Loucy (cell line): Measurements from ENCODE around the gene SHC3.

Experiments
- H2AFZ ChIP-seq: fragments of 200-600 bp; sonication (generic); 2 replicates; pipeline ENCODE4 v1.6.0; 2016; ENCODE audit warnings: antibody characterized with exemption, mild to moderate bottlenecking, low read length, moderate library complexity
- H3F3A ChIP-seq: fragments of 200-600 bp; 2 replicates; pipeline ENCODE4 v1.6.0; 2016; ENCODE audit warnings: antibody characterized with exemption, low read depth, mild to moderate bottlenecking
- H3K27me3 ChIP-seq: fragments of 200-600 bp; sonication (generic); 2 replicates; pipeline ENCODE4 v1.6.1; 2014; ENCODE audit warnings: low read length, mild to moderate bottlenecking; ENCODE audit not compliant: insufficient read depth, poor library complexity, severe bottlenecking
- H3K36me3 ChIP-seq: fragments of 200-600 bp; sonication (generic); 2 replicates; pipeline ENCODE4 v1.6.1; 2016; ENCODE audit warnings: low read length; ENCODE audit not compliant: insufficient read depth
- H3K4me1 ChIP-seq: fragments of 200-600 bp; sonication (generic); 2 replicates; pipeline ENCODE4 v1.5.1; 2014; ENCODE audit warnings: low read length, mild to moderate bottlenecking; ENCODE audit not compliant: insufficient read depth, poor library complexity, severe bottlenecking
- H3K4me2 ChIP-seq: fragments of 200-600 bp; sonication (generic); 2 replicates; pipeline ENCODE4 v1.6.0; 2014; ENCODE audit warnings: antibody characterized with exemption, low read length, low read depth, mild to moderate bottlenecking; ENCODE audit not compliant: poor library complexity, severe bottlenecking
- H3K4me3 ChIP-seq: fragments of 200-600 bp; sonication (generic); 2 replicates; pipeline ENCODE4 v1.5.1; 2014; ENCODE audit warnings: low read length, mild to moderate bottlenecking, mixed read lengths; ENCODE audit not compliant: poor library complexity, severe bottlenecking
- H3K79me2 ChIP-seq: fragments of 200-600 bp; sonication (generic); 2 replicates; pipeline ENCODE4 v1.6.1; 2014; ENCODE audit warnings: low read length; ENCODE audit not compliant: insufficient read depth
- H3K9ac ChIP-seq: fragments of 200-600 bp; sonication (generic); 2 replicates; pipeline ENCODE4 v1.6.0; 2014; ENCODE audit warnings: mild to moderate bottlenecking, low read depth, low read length, moderate library complexity; ENCODE audit not compliant: poor library complexity, severe bottlenecking
- H3K9me2 ChIP-seq: fragments of 200-600 bp; sonication (generic); replicated peaks from 2 replicates; pipeline ENCODE4 v1.6.1; 2016; ENCODE audit warnings: low read depth, low read length, mixed read lengths
- H3K9me3 ChIP-seq: fragments of 200-600 bp; sonication (generic); 2 replicates; pipeline ENCODE4 v1.6.1; 2014; ENCODE audit warnings: mild to moderate bottlenecking, antibody characterized with exemption, low read length, low read depth; ENCODE audit not compliant: insufficient read depth
- H4K20me1 ChIP-seq: fragments of 200-600 bp; sonication (generic); 2 replicates; pipeline ENCODE4 v1.6.0; 2014; ENCODE audit warnings: antibody characterized with exemption, low read length, mild to moderate bottlenecking; ENCODE audit not compliant: insufficient read depth, poor library complexity, severe bottlenecking
- EZH2phosphoT487 ChIP-seq: fragments of 200-600 bp; IDR thresholded peaks from 2 replicates; pipeline ENCODE4 v1.6.1; 2018; ENCODE audit warnings: antibody characterized with exemption, mild to moderate bottlenecking, moderate library complexity, borderline replicate concordance
- TF ChIP-seq, protein P1 (sequence below): fragments of 200-600 bp; sonication (generic); conservative IDR thresholded peaks from 2 replicates; pipeline ENCODE4 v1.5.1; 2014; ENCODE audit warnings: mild to moderate bottlenecking, antibody characterized with exemption, low read length

Gene SHC3

DNA sequence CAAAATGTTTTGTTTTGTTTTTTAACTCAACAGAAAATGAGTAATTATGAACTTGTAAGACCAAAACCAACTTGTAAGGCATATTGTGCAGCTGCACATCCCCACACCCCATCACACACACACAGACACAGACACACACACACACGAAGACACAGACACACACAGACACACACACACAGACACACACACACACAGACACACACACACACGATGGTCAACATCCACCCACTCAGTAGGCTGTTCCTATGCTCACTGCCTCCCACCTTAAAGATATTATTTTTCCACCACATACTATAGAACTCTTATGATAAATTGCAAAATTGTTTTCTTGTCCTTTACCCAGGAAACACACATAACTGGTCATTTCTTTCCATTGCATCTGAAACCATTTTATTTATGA lies 6.2 kb downstream of the SHC3 start:
- Histone ChIP-seq H3F3A (no peaks in the 10 kb centered on the region), H3K79me2 (no peaks in the 10 kb centered on the region), H3K4me3 (no peak overlapping the region), H4K20me1 (no peaks in the 10 kb centered on the region), H3K4me1 (no peaks in the 10 kb centered on the region), H3K27me3 (no peaks in the 10 kb centered on the region), H3K36me3 (no peaks in the 10 kb centered on the region), H3K9me2 (no peaks in the 10 kb centered on the region), H2AFZ (no peak overlapping the region), H3K9ac (no peak overlapping the region), H3K4me2 (no peak overlapping the region), H3K9me3 (no peaks in the 10 kb centered on the region)
- TF ChIP-seq, protein P1, sequence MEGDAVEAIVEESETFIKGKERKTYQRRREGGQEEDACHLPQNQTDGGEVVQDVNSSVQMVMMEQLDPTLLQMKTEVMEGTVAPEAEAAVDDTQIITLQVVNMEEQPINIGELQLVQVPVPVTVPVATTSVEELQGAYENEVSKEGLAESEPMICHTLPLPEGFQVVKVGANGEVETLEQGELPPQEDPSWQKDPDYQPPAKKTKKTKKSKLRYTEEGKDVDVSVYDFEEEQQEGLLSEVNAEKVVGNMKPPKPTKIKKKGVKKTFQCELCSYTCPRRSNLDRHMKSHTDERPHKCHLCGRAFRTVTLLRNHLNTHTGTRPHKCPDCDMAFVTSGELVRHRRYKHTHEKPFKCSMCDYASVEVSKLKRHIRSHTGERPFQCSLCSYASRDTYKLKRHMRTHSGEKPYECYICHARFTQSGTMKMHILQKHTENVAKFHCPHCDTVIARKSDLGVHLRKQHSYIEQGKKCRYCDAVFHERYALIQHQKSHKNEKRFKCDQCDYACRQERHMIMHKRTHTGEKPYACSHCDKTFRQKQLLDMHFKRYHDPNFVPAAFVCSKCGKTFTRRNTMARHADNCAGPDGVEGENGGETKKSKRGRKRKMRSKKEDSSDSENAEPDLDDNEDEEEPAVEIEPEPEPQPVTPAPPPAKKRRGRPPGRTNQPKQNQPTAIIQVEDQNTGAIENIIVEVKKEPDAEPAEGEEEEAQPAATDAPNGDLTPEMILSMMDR: no peak
- no peak for TF ChIP-seq EZH2phosphoT487

DNA sequence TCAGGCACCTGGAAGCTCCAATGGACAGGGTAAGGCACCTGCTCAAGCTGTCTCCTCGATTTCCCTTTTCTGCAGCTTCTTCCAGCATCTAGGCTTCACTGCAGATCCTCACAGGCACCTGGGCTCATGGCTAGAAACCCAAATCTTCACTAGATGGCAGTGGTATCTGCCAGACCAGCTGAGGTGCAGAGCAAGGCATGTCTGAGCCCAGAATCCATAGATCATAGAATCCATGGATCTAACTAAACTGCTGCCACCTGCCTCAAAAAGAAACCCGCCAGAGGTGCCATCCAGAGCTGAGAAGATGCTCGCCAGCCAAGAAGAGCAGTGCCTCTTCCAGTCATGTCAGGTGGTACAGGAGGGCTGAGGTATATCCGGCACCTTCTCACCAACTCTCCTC lies 6.9 kb downstream of the SHC3 start:
- no peaks in the 10 kb centered on the region for H3K27me3 ChIP-seq
- H3K4me2 ChIP-seq: no peak overlapping the region
- no peaks in the 10 kb centered on the region for H3K79me2 ChIP-seq
- H3K9ac ChIP-seq: no peak overlapping the region
- H3K4me1 ChIP-seq: no peaks in the 10 kb centered on the region
- no peaks in the 10 kb centered on the region for H4K20me1 ChIP-seq
- H3K9me3 ChIP-seq: no peaks in the 10 kb centered on the region
- H3F3A ChIP-seq: no peaks in the 10 kb centered on the region
- no peaks in the 10 kb centered on the region for H3K9me2 ChIP-seq
- TF ChIP-seq, protein P1: 0 out of 2 replicates have a peak, but pooled peaks have one; percentile 15
- TF ChIP-seq EZH2phosphoT487: no peak
- H3K36me3 ChIP-seq: no peaks in the 10 kb centered on the region
- H2AFZ ChIP-seq: no peak overlapping the region
- H3K4me3 ChIP-seq: no peak overlapping the region

DNA sequence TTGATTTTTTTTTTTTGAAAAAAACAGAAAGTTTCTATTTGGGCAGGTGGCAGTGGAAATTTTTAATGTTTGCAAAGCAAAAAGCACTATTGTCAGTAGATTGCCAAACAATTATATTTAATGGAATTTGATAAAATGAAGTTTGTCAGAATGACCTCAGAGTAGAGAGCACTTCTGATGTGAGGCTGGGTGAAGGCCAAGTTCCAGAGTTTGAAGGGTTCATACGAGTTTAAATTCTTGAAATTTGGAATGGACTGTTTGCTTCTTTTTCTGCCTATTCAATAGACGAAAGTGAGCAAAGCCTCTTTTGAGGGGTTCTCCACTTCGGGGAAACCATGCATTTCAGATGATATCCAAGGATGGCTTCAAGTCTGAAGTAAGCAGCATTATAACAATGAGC lies 7.4 kb downstream of the SHC3 start:
- no peak overlapping the region for H3K9ac ChIP-seq
- no peak for TF ChIP-seq EZH2phosphoT487
- TF ChIP-seq, protein P1: no peak
- H3K4me2 ChIP-seq: no peak overlapping the region
- no peaks in the 10 kb centered on the region for H3K9me2 ChIP-seq
- no peaks in the 10 kb centered on the region for H3K36me3 ChIP-seq
- no peaks in the 10 kb centered on the region for H3K79me2 ChIP-seq
- H3K27me3 ChIP-seq: no peaks in the 10 kb centered on the region
- no peak overlapping the region for H3K4me3 ChIP-seq
- no peaks in the 10 kb centered on the region for H3F3A ChIP-seq
- H3K4me1 ChIP-seq: no peaks in the 10 kb centered on the region
- H4K20me1 ChIP-seq: no peaks in the 10 kb centered on the region
- H2AFZ ChIP-seq: no peak overlapping the region
- H3K9me3 ChIP-seq: no peaks in the 10 kb centered on the region
